ENCODE measurements around the gene CXCL14.
A peak's percentile ranks its signal among the peaks of the same experiment; 100 is the strongest.

Gene CXCL14

DNA sequence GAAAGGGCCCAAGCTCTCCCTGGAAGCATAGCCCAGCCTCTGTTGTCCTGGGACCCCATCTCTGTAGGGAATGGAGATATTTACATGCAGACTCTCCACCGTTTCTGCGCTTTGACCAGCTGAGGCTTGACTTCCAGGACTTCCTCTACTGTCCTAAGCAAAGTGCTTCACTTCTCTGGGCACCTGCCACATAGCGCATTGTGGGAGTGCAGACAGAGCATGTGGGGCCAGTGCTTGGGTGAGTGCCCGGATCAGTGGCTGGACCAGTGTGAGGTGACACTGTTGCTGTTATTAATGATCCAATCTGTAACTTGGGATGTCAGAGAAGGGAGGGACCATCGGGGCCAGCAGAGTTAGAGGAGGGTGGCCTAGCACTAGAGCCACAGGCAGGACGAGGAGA lies 10.5 kb downstream of the CXCL14 start:
- TF ChIP-seq, protein P1, sequence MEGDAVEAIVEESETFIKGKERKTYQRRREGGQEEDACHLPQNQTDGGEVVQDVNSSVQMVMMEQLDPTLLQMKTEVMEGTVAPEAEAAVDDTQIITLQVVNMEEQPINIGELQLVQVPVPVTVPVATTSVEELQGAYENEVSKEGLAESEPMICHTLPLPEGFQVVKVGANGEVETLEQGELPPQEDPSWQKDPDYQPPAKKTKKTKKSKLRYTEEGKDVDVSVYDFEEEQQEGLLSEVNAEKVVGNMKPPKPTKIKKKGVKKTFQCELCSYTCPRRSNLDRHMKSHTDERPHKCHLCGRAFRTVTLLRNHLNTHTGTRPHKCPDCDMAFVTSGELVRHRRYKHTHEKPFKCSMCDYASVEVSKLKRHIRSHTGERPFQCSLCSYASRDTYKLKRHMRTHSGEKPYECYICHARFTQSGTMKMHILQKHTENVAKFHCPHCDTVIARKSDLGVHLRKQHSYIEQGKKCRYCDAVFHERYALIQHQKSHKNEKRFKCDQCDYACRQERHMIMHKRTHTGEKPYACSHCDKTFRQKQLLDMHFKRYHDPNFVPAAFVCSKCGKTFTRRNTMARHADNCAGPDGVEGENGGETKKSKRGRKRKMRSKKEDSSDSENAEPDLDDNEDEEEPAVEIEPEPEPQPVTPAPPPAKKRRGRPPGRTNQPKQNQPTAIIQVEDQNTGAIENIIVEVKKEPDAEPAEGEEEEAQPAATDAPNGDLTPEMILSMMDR (IDR thresholded peaks at IDR 0.05; ENCODE audit: low read depth, low read length): no peak
- DNase-seq (ENCODE audit: extremely low read depth, low read depth): no peak

DNA sequence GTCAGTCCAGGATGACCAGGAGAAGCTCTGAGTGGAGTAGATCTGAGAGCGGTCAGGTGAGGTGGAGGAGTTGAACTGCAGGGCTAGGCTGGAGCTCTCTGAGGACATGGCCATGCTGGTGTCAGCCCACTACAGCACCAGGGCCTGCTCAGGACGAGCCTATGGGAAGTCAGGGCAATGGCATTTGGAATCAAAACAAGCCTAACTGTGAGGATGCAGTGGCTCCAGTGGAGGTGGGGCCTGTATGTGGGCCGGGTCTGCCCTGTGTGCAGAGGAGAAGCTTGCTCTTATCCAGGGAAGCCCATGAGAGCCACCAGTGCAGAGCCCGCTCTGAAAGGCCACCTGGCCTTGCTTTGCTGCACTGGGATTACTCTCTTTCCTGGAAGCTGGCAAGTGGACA lies 11.1 kb downstream of the CXCL14 start:
- no peak for DNase-seq (ENCODE audit: extremely low read depth, low read depth)
- TF ChIP-seq, protein P1 (IDR thresholded peaks at IDR 0.05; ENCODE audit: low read depth, low read length): no peak

DNA sequence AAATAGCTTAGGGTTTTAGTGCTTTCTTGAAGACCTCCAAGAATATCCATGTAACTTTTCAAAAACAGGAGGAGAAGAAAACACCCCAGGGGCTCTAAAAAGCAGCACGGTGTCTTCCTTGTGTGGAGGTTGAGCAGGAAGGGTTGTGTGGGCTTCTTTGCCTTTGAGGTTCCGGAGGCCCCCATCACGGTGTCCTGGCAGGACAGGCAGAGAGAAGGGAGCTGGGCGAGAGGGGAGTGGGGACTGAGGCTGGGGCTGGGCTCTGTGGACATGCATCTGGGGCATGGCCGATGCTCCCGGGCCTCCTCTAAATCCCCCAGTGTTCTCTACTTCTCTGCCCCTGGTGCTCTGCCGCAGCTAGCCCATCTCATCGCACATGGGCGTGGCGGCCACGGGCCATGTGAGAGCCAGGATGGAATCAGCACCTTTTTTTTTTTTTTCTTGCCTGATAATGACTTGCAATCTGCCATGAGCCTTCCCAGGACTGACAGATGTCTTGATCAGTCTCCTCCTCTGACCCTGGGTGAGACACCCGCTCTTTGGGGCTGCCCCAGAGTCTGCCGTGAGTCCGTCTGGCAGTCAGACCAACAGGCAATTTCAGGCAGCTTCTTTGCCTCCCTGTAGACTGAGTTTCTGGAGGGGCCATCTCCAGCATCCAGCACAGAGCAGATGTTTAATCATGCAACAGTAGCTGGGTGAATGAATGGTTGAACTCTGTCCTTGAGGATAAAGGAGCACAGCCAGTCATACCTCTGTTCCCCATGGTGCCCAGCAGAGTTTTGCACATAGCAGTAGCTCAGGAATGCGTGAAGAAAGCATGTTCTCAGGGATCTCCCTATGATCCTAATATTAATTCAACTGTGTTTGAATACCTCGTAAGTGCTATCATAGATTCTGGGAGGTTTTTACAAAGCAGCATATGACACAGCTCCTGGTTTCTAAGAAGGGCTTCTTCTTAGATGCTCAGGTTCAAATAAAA lies 12.1 kb downstream of the CXCL14 start:
- no peak for DNase-seq (ENCODE audit: extremely low read depth, low read depth)
- TF ChIP-seq, protein P1 (IDR thresholded peaks at IDR 0.05; ENCODE audit: low read depth, low read length): no peak

DNA sequence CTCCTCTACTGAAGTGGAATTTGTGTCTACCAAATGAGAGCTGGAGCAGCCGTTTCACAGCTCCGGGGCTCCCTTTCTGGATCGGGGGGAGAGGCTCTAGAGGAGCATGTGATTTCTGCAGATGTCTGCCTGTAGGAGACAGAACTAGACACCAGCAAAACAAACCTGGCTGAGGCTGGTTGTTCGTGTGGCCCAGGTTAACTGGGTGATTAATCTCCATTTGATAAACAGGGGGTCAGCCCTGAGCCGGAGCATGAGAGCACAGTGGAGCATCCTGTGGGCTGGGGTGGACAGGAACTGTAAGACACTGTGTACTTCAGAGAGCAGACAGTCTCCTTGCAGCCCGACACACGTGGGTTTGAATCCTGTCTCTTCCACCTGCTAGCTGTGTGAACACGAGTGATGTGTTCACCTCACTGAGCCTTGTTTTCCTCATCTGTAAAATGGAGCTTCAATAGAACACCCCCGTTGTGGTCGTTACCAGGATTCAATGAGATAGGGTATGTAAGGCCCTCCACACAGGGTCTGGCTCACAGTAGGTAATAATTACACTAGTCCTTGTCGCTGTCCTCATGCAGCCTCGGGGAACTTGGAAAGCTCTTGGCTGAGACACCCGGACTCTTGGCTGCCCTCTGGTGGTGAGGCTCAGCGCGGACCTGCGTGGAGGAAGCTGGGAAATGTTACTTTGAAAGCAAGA lies 12.9 kb downstream of the CXCL14 start:
- TF ChIP-seq, protein P1 (IDR thresholded peaks at IDR 0.05; ENCODE audit: low read depth, low read length): peak; percentile 96
- DNase-seq (ENCODE audit: extremely low read depth, low read depth): peak; percentile 19

DNA sequence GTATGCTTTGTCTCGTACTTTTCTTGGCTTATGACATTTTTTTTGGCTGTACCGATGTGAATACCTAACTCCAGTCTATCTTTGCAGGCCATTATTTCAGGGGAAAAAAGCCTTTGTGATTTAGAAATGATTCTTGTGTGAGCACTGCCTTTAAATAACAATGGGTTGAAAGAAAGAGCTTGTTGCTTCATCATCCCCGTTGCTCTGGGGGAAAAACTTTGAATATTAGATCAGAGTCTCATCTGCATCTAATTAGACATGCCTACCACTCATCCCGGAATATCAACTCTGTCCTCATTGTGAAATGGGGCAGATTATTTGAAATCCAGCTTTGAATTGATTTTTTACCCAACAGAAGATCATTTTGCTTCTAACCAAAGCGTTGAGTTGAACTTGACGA lies 13.5 kb downstream of the CXCL14 start:
- DNase-seq (ENCODE audit: extremely low read depth, low read depth): peak; percentile 12
- TF ChIP-seq, protein P1 (IDR thresholded peaks at IDR 0.05; ENCODE audit: low read depth, low read length): no peak

DNA sequence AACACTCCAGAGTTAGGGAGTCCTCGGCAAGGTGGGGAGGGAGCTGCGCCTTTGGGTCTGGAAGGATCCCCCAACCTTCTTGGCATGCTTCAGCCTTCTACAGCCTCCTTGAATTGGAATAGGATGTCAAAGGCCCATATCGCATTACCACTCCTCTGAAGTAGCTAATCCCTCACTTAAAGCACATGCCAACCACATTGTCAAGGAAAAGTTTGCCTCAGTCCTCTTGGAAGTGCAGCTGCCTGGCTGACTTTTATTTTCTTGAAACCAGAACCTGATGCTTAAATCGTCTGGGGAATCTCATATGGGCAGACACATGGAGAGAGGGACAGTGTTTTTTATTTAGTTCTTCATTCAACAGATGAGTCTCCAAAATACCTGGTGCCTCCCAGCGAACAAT lies 14.5 kb downstream of the CXCL14 start:
- TF ChIP-seq, protein P1 (IDR thresholded peaks at IDR 0.05; ENCODE audit: low read depth, low read length): no peak
- DNase-seq (ENCODE audit: extremely low read depth, low read depth): no peak

DNA sequence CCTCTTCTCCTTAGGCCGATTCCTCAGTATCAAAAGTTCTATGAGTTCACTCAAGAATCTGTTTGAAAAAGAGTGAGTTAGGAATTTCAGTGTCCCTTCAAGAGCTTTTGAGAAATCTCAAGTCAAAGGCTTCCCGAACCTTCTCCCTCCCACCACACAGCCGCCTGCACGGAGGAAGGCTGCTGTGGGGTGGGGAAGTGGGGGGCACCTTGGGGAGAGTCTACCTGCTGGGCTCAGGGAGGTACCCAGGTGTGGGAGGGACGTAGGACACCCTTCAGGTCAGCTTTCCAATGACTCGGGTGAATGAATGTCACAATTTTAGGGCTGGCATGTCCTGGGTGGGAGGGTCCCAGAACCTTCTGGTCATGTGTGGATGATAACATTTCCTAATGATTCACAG lies 17.5 kb downstream of the CXCL14 start:
- DNase-seq (ENCODE audit: extremely low read depth, low read depth): no peak
- TF ChIP-seq, protein P1 (IDR thresholded peaks at IDR 0.05; ENCODE audit: low read depth, low read length): no peak

All from AG09319 (cell line).